ENCODE data around the gene APOL4. TPM values are rescaled to one million over a fixed set of nuclear protein-coding genes. Genes with fewer than 3 reads are reported as not detected.
"Not testable (repeated sequence)": the region's sequence is repeated elsewhere in the genome, so short reads cannot be mapped to it uniquely, and the experiment has no call there.

Gene APOL4
- total RNA-seq, 1 donor from 2014 or later, result 7.7 TPM

DNA sequence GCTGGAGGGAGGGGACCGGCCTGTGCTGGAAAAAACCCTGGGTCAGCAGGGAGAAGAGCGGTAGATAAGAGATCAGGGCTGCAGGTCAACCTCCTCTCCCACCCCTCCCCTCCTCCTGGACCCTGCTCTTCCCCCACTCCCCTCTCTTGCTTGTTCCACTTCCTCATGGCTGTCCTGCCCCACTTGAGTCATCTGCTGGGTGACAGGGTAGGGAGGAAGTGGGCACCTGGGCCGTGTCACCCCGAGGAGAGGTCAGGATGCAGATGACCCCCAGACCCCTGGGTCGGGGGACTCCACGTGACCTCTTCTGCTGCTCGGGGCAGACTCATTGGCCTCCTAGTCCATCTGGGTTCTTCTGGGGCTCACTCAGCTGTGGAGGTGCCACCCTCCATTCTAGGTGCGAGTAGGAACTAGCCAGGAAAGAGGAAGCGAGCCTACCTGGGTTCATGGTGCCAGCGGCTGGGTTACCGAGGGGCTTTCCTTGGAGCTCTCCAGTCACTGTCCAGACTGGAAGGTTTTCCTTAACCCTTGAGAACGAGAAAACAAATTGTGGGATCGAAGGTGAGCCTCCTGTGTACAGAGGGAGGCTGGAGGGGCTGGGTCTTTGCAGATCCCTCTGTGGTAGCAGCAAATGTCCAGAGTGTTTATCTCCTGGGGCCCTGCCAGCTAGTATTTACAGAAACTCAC lies 31.2 kb upstream of the APOL4 start:
- FAIRE-seq (no peak), DNase-seq (ENCODE audit: low spot score in 2 of 2) (no peak)

DNA sequence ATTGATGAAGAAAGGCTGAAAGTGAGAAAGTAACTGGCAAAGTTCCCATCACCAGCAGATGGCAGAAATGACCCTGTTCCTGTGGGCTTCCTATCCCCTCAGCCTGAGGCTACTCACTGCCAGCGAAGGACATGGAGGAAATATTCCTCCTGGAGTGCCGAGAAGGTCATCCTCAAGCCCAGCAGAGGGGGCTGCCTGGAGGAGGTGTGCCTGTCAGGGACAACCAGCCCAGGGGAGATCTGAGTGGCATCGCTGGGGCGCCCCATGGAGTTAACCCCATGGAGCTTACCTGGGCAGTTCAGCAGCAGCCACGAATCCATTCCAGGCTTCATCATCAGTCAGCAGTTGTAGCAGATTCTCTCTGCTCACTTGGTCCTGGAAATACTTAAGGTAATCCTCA lies 29.4 kb upstream of the APOL4 start:
- FAIRE-seq, result not testable (repeated sequence)

GRCh38 chr22:36229649-36230048 lies 28.0 kb upstream of the APOL4 start:
- not testable (repeated sequence) for FAIRE-seq; DNase-seq (ENCODE audit: low spot score in 2 of 2)

More for the DNA sequence above, 29.4 kb upstream of the APOL4 start:
- DNase-seq (ENCODE audit: low spot score in 2 of 2), result not testable (repeated sequence)

- no peak for DNase-seq (ENCODE audit: low spot score in 2 of 2)
- no peak for FAIRE-seq
Measured at GRCh38 chr22:36228944-36229343, 27.3 kb upstream of the APOL4 start.

DNA sequence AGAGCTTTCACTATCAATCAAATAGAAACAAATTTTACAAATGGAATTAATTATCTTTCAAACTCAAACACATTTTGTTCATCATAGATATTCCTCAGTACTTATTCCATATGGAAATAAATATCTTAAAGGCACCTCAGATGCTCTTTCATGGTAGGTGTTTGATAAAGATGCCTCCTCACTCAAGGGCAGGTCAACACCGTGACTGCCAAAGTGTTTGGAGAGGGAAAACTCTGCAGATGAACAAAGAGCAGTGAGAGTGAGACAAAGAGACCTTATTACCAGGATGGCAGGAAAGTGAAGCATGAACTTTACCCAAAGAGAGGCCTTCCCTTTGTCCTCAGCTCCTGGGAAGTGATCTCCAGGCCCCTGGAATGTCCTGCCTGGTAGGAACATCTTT lies 26.8 kb upstream of the APOL4 start:
- not testable (repeated sequence) for DNase-seq (ENCODE audit: low spot score in 2 of 2); FAIRE-seq

DNA sequence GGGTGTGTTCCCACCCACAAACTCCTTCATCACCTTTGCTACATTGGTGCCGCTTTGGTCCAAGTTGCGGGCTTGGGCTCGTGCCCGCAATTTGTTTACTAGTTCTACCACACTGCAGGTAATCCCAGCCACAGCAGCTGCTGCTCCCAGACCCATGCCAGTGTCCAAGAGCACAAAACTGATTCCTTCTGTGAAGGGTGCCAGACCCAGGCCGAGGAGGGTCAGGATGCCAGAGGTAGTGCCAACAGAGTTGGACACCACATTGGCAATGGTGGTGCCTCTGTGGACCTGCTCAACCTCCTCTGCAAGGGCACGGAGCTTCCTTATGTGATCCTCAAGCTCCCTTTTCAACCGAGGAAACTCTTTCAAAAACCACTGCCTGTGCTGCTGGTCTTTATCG lies 26.2 kb upstream of the APOL4 start:
- FAIRE-seq (no peak), DNase-seq (ENCODE audit: low spot score in 2 of 2) (no peak)

- FAIRE-seq (no peak), DNase-seq (ENCODE audit: low spot score in 2 of 2) (no peak)
Measured at GRCh38 chr22:36227396-36227795, 25.8 kb upstream of the APOL4 start.

DNA sequence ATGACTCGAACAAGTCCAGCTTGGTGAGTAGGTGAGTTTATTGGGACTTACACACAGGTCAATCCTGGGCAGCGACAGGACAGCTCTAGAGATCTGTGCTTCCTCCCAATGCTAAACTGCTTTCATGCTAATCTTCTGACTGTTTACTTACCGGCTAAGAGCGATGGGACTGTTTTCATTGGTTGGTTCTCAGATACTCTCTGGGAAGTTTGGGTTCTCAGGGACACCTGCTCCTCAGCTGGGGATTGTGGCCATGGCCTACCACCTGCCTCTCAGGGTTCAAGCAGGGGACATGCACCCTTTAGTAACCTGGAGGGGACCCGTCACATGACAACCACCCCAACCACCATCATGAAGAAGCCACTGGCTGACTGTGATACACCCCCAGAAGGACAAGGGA lies 24.6 kb upstream of the APOL4 start:
- DNase-seq (ENCODE audit: low spot score in 2 of 2), result no peak
- no peak for FAIRE-seq

DNA sequence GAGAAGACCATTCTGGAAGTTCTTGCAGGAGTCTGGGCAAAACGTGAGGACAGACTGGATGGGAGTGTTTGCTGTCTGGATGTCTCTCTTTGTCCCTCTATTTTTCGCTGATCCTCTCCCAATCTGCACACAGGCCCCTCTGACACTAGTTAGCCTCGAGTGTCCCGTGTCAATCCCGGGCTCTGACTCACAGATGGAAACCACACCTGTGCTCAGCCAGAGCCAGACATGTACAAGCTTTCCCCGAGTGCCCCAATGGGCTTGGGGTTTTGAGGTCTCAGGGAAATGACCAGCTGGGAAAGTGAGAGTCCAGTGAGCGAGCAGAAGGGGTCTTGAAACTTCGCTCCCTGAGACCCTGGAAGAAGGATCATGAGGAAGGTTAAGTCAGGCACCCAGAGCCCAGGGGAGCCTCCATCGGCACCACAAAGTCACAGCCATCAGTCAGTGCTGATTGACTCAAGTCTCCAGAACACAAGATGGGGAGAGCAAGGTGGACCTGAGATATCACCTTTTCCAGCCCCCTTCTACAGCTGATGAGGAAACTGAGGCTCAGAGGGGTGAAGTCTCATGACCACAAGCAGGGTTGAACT lies 23.8 kb upstream of the APOL4 start:
- FAIRE-seq (no peak), DNase-seq (ENCODE audit: low spot score in 2 of 2) (no peak)

GRCh38 chr22:36224245-36224644 lies 22.6 kb upstream of the APOL4 start:
- FAIRE-seq, result no peak
- no peak for DNase-seq (ENCODE audit: low spot score in 2 of 2)

GRCh38 chr22:36223504-36223903 lies 21.9 kb upstream of the APOL4 start:
- no peak for DNase-seq (ENCODE audit: low spot score in 2 of 2)
- FAIRE-seq, result no peak

DNA sequence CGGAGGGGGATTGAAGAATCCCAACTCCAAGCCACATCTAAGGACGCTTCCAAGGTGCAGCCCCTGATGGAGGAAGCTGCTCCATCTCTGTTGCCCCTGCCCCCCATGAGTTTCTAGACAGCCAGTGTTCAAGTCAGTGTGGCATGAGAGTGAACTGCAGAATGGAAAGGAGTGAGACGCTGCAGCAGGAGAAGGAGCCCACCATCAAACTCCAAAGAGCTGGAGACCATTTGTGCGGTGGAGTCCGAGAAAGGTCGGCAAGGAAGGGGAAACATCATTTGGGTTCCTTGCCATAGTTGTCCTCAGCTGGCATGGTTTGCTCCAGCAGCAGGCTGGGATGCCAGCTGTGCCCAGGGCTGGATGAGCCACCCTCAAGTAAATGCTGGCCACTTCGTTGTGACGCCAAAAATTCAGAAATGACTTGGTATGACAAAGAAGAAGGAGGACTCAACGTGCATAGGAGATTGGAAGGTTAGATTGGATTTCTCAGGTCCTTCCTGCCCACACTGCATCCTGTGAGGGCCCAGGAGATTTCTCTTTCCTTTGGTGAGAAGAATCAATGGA lies 21.4 kb upstream of the APOL4 start:
- DNase-seq (ENCODE audit: low spot score in 2 of 2), result no peak
- FAIRE-seq, result no peak

DNA sequence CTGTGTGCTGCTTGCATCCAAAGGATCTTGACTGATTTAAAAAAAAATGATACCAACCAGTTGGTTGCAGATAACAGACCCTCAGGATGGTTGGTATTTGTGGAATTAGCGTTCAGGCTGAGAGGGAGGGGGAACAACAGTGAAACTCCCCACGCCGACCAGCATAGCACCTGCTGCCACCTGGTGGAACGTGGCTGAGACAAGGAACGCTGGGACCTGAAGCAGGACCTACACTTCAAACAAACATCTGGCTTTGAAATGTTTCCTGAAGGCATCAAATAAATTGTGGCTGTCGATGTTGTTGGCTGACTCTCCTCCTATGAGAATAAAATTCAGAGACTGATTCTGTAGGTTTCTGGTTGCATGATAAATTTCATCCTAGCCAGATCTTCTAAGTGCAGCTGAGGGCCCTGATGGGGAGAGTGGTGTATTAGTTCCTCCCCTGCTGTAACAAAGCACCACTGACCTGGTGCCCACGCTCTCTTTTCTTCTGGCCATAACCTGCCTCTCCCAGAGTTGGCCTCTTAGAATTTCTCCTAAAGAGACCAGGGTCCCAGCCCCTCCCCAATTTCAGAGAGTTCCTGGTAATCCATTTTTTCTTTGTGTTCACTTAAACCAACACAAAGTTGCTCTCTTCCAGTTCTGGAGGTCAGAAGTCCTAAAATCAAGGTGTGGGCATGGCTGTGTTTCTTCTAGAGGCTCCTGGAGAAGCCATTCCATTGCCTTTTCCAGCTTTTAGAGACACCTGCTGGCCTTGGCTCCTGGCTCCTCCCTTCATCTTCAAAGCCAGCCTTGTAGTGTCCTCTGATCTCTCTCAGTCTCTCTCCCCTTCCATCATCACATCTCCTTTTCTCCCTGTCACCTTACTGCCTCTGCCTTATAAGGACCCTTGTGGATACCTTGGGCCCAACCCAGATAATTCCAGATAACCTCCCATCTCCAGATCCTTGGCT lies 20.5 kb upstream of the APOL4 start:
- no peak for FAIRE-seq
- DNase-seq (ENCODE audit: low spot score in 2 of 2), result no peak

DNA sequence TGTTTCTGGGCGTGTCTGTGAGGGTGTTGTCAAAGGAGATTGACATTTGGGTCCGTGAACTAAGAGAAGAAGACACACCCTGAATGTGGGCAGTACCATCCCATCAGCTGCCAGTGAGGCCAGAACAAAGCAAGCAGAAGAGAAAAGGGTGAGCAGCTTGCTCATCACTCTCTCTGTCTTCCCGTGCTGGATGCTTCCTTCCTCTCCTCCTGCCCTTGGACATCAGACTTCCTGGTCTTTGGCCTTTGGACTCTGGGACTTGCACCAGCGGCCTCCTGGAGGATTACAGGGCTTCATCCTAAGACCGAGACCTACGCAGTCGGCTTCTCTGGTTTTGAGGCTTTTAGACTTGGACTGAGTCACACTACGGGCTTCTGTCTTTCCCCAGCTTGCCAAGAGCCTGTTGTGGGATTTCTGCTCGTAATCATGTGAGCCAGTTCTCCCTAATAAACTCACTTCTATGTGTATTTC lies 18.9 kb upstream of the APOL4 start:
- DNase-seq (ENCODE audit: low spot score in 2 of 2) (no peak), FAIRE-seq (no peak)

GRCh38 chr22:36218648-36219193 lies 17.1 kb upstream of the APOL4 start:
- DNase-seq (ENCODE audit: low spot score in 2 of 2) (no peak), FAIRE-seq (no peak)

- FAIRE-seq, result no peak
Measured at GRCh38 chr22:36215981-36216380, 14.4 kb upstream of the APOL4 start.

DNA sequence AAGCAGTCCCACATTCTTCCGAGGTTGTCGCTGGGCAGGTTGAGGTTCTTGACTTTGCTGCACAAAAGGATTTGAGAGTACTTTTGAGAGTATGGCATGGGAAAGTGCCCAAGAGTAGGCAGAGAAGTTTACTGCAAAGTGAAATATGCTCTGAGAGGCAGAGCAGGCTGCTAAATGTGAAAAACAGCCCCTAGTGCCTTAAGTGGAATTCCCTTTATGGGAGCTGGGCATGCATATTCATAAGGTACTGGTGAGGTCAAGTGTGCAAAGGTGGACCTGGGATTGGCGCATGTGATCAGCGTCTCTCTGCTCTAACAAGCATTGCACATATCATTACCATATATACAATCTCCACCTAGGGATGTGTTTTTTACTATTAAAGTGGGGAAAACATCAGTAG lies 12.0 kb upstream of the APOL4 start:
- no peak for FAIRE-seq
- DNase-seq (ENCODE audit: low spot score in 2 of 2), result no peak

More at GRCh38 chr22:36215981-36216380, 14.4 kb upstream of the APOL4 start:
- no peak for DNase-seq (ENCODE audit: low spot score in 2 of 2)

DNA sequence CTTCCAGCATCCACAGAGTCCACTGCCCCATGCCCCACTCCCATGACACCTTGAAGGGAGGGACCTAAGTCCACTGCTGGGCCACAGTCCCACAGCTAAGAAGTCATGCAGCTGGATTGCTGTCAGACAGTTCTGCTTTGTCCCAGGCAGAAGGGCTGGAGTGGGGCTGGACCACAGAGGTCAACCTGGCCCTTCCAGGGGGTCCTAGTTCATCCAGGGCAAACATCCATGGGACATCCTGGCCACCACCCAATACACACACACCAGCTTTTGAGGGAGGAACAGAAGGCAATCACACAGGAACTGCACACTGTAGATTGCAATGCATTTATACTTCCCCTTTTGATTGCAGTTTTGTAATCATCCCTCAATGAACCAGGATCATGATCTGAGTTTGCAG lies 11.3 kb upstream of the APOL4 start:
- no peak for DNase-seq (ENCODE audit: low spot score in 2 of 2)
- no peak for FAIRE-seq

GRCh38 chr22:36211237-36211861 lies 9.7 kb upstream of the APOL4 start:
- no peak for FAIRE-seq

DNA sequence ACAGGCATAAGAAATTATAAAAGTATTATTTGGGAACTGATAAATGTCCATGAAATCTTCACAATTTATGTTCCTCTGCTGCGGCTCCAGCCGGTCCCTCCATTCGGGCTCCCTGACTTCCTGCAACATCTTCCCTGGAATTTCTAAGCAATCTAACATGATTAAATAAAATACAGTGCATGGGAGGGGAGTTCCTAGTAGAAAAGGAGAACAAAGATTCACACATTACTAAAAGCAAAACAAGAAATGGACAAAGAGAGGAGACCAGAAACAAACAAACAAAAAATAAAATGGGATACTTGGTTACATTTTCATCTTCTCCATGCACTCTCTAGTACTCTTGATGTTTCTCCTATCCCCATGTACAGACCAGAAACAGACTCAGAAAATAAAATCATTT lies 8.6 kb upstream of the APOL4 start:
- no peak for FAIRE-seq
- DNase-seq (ENCODE audit: low spot score in 2 of 2), result no peak

More at GRCh38 chr22:36211237-36211861, 9.7 kb upstream of the APOL4 start:
- no peak for DNase-seq (ENCODE audit: low spot score in 2 of 2)

Measured in frontal cortex (tissue), 4 donors.